Frontal cortex (tissue), 4 donors: ENCODE data around the gene CER1. TPM values are rescaled to one million over a fixed set of nuclear protein-coding genes. Genes with fewer than 3 reads are reported as not detected.

Source experiments
- DNase-seq, 2 donors: peaks; one replicate each; pipeline ENCODE4 v3.0.0; 2012; ENCODE audit warnings: low spot score in 2 of 2
- FAIRE-seq: peaks from 2 replicates; lab custom pipeline; 2012; peaks lifted over from hg19 to GRCh38; lab: Jason Lieb, UNC
- total RNA-seq: library from RNA; depleted of rRNA; stranded (reverse); fragments of >200 nt; gene quantifications from one replicate; pipeline ENCODE4 v1.2.3, GENCODE V29; 2014
- donor health status: control.
- donor health status: control.
- donor health status: control.

The CER1 gene, protein sequence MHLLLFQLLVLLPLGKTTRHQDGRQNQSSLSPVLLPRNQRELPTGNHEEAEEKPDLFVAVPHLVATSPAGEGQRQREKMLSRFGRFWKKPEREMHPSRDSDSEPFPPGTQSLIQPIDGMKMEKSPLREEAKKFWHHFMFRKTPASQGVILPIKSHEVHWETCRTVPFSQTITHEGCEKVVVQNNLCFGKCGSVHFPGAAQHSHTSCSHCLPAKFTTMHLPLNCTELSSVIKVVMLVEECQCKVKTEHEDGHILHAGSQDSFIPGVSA
- total RNA-seq, result not detected

DNA sequence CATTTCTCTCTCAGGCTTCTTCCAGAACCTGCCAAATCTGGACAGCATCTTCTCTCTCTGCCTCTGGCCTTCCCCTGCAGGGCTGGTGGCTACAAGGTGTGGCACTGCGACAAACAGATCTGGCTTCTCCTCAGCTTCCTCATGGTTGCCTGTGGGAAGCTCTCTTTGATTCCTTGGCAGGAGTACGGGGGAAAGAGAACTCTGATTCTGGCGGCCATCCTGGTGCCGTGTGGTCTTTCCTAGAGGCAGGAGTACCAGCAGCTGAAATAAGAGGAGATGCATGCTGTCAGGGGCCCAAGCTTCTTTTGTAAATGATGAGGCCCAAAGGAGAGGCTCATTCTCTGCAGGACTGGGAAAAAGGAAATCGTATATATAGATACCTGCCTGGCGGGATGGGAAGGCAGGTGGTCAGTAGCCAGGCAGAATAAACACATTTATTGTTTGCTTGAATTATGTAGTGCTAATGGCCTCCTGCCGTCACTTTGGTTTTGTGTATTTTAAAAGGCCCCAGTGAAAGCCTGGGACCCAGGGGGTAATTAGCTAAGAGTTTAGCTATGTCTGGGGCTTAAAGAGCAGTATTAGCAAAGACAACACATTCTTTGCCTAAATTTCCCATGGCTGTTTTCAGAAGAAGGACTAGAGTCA lies at the start of gene CER1:
CER1 (minus strand) TSS at position 343 of the 645 bp plus-strand sequence; CDS start at position 282, 61 bp downstream.
- DNase-seq (no peak), FAIRE-seq (no peak)

DNA sequence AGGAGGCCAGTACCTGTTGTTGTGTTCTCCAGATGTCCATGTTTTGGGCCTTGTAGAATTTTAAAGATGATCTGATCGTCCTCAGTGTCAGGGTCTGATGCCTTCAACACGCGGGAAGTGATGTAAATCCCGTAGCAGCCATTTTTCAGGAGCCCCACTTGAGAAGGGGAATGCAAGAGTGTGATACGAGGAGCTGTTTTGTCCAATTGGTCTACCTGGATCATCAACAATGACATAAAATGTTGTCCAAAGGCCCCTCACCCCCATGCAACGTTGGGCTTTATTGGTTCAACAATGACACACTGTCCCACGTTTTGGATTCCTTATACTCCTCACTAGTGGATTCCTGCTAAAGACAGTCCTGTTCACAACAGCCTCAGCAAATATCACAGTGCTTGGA lies 48.1 kb upstream of the CER1 start:
- DNase-seq (no peak), FAIRE-seq (no peak)

DNA sequence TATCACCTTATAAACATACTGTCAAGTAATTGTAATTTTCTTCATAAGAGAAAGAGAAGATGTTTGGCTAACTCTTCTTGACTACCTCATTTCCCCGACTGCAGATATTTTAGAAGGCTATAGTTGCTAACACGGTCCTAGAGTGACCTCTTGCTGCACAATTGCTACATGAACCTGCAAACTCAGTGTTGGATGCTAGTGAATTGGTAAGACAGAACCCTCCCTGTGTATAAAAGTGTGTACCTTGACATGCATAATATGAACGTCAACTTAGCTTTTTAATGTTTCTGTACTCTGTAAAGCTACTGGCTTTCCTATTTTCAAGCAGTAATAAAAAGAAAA lies 46.7 kb upstream of the CER1 start:
- DNase-seq, result no peak
- FAIRE-seq, result no peak

- peak in 1 of 2 donors; percentile 18 for DNase-seq
- FAIRE-seq, result peak; percentile 48
These were observed 46.1 kb upstream of the CER1 start for GRCh38 chr9:14768405-14769229.

GRCh38 chr9:14766299-14766698 lies 43.8 kb upstream of the CER1 start:
- DNase-seq, result no peak

GRCh38 chr9:14761584-14761983 lies 39.1 kb upstream of the CER1 start:
- DNase-seq, result no peak

More at GRCh38 chr9:14766299-14766698, 43.8 kb upstream of the CER1 start:
- FAIRE-seq, result no peak

DNA sequence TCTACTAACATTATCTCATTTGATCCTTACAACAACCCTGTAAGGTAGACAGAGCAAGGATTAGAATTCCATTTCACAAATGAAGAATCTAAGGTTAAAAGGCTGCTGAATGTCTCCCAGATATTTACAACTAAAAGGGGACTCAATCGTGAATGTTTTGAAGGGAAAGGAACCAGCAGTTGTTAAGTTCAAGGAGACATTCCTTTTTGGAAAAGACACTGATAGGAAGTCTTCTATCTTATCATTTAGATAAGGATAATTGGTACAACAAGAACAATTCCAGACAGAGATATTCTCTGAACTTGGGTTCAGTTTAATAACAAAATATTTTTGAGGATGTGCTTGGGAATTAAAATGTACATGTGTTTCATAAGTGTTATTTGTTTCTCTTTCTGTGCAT lies 37.5 kb upstream of the CER1 start:
- no peak for DNase-seq
- FAIRE-seq, result no peak

More at GRCh38 chr9:14761584-14761983, 39.1 kb upstream of the CER1 start:
- FAIRE-seq, result no peak

DNA sequence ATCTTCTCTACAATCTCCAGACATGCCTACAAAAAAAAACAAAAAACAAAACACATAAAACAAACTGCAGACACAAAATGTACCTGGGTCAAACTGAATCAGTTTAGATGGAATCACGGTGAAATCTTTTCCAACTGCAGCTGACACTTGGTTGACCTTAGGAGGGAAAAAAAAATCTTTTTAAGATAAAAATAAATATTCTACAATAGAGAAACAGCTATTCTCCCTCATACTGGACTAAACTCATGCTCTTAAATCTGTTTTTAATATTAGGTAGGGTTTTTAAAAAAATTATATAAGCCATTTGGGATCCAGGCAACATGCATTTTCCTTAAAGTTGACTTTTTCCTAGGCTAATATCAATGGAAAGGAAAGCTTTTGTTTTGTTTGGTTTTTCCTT lies 33.8 kb upstream of the CER1 start:
- DNase-seq (no peak), FAIRE-seq (no peak)

DNA sequence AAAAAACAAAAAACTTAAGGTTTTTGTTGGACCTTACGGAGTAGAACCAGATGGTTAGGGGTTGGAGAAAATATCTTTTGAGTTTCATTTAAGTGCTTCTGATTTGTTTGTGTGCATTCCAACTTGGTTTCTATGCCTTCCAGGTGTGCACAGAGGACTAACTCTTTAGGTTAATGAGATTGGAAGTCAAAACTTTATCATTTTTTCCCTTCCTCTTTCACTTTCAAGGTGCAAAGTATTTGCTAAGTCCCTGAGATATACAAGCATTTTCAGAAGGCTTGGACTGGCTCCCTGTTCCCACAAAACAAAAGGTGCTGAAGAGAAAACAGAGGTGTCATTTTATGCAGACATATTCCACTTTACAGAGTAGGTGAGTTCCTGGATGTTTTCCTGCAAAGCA lies 30.3 kb upstream of the CER1 start:
- FAIRE-seq, result no peak

DNA sequence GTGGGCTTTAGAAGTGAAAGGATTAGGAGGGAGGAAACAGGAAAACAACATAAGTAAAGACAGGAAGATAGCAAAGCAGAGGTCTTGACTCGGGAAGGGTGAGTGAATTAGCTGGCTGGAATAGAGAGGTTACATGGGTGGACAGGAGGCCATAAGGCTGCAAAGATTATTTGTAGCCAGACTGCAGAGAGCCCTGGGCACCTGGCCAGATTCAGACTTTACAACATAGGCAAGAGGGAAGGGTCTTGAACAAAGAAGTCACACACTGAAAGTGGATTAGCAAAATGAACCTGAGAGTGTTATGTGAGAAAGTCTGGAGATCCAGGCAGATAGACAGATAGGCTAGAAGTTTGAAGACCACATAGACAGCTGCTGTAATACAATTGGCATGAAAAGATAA lies 29.7 kb upstream of the CER1 start:
- DNase-seq (no peak), FAIRE-seq (no peak)

More for the DNA sequence above, 30.3 kb upstream of the CER1 start:
- DNase-seq, result no peak

DNA sequence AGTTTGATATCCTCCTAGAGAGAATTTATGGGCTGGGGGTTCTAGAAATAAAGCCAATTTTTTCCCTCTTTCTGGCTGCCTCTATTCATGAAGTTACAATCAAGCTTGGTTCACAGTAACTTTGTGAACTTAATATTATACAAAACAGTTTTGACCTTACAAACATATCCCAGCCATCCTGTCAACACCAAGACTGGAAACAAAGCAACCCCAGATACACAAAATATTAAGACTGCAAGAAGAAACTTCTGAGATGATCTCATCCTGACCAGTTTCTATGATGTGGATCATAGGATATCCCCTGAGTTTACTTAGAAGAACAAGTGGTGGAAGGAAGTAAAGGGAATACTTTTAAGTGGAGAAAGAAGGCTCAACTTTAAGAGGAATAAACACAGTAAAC lies 28.3 kb upstream of the CER1 start:
- DNase-seq (no peak), FAIRE-seq (no peak)

- no peak for FAIRE-seq
These were observed 27.2 kb upstream of the CER1 start for GRCh38 chr9:14749741-14750211.

DNA sequence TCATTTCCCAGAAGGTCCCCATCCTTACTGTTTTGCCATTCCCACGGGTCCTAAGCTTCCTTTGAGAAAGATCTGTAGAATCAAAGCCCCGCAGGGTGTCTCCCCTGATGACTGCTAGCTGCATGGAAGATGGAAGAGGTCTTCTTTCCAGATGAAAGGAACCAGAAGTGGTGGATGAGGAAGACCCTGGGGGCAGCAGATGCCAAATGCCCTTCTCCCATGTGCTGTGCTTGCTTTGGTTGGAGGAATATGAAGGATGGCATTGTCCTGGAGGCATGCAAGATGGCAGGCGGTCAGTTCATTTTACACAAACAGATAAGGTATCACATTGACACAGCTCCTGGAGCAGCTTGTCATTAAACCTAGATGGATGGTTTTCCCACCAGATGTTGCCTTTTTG lies 25.8 kb upstream of the CER1 start:
- no peak for FAIRE-seq
- no peak for DNase-seq

More at GRCh38 chr9:14749741-14750211, 27.2 kb upstream of the CER1 start:
- DNase-seq, result no peak

- DNase-seq, result no peak
- no peak for FAIRE-seq
These were observed 24.6 kb upstream of the CER1 start for GRCh38 chr9:14747111-14747510.

GRCh38 chr9:14746626-14747025 lies 24.1 kb upstream of the CER1 start:
- FAIRE-seq (no peak), DNase-seq (no peak)

DNA sequence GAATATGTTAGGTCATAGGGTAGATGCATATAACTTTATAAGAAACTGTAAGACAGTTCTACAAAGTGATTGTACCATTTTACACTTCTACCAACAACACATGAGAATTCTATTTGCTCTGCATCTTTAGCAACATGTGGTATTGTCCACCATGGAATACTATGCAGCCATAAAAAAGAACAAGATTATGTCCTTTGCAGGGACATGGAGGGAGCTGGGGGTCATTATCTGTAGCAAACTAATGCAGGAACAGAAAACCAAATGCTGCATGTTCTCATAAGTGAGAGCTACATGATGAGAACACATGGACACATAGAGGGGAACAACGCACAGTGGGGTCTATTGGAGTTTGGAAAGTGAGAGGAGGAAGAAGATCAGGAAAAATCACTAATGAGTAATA lies 22.2 kb upstream of the CER1 start:
- no peak for DNase-seq
- no peak for FAIRE-seq

DNA sequence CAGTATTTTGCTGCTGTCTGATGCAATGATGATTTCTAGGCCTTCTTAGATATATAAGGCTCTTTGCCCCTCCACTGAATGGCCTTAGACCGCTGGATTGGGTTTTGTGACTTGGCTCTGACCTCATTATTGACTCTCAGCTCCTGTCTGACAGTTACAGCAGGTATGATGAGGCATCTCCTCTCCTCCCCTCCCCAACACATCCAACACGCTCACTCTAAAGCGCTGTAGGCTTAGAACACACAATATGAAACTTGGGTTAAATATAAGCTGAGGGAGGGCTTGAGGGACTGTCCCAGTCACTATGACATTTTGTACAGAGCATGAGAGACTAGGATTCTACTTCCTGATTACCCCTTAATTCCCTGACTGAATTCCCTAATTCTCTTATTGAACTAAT lies 18.8 kb upstream of the CER1 start:
- FAIRE-seq, result no peak

DNA sequence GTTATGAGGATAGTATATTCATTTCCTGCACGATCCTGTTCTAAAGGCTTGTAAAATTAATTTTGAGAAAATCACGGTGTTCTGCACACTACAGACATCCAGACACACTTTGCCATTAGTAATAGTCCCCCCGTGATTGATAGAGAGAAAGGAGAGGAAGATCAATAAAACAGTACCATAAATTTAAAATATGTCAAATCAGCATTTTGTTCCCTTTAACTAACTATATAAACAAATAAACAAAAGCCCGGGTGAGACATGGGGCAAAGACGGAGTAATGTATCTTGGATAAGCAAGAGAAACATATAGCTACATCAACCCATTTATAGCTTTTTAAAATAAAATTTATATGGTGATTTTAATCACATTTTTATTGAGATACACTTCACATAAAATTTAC lies 10.6 kb upstream of the CER1 start:
- FAIRE-seq, result no peak
- no peak for DNase-seq

More for the DNA sequence above, 18.8 kb upstream of the CER1 start:
- no peak for DNase-seq

GRCh38 chr9:14731294-14731981 lies 8.9 kb upstream of the CER1 start:
- FAIRE-seq (no peak), DNase-seq (no peak)

- FAIRE-seq (no peak), DNase-seq (no peak)
These were observed 7.9 kb upstream of the CER1 start for GRCh38 chr9:14730461-14730898.
